ENCODE results near the gene SUCLG2. TPM values are rescaled to one million over a fixed set of nuclear protein-coding genes. Genes with fewer than 3 reads are reported as not detected.

Gene SUCLG2
- total RNA-seq, 1 experiment from 2014 or later: 41.4 TPM

DNA sequence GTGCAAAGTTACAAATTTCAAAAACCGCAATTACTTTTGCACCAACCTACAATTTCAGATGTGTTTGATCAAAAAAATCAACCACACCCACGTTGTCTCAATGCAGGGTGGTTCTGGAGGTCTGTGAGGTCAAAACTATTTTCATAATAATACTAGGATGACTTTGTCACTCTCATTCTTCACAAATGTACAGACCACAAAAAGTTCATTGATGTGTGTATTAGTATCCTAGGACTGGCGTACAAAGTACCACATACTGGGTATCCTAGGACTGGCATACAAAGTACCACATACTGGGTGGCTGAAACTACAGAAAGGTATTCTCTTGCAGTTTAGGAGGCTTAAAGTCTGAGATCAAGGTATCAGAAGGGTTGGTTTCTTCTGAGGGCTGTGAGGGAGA lies 13.0 kb downstream of the SUCLG2 start:
- no peak for DNase-seq
- no peak overlapping the region for H3K4me3 ChIP-seq (ENCODE audit: insufficient read depth, low read depth, low read length)
- no peaks in the 10 kb centered on the region for H3K27me3 ChIP-seq (ENCODE audit: control insufficient read depth, insufficient read depth, low read length)
- H3K36me3 ChIP-seq (replicated peaks; ENCODE audit: control insufficient read depth, insufficient read depth, low read length): no peaks in the 10 kb centered on the region

DNA sequence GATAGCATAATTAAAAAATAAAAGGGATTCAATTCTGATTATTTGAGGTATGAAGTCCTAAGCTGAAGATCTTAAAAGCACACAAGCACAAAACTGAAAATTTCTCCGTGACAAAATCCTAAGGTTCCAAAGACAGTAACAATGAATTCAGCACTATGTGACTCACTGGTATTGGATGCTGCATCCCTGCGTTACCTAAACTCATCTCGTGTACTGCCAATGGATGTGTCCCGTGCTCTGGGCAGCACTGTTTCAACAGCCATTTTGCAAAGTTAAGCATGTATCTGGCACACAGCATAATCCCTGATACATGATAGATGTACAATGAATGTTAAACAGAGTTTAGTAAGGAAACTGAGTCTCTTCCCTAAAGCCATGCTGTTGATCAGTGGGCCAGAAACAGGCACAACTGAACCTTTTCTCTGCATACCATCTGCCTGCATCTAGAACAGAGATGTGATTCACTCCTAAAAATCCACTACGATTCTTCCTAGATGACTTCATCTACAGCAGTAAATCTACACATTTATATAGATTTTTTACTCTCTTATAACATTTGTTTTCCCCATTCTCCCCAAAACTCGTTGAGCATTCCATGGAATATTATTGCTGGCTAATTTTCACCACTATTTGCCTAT lies 14.3 kb downstream of the SUCLG2 start:
- no peak for DNase-seq
- Histone ChIP-seq H3K36me3 (replicated peaks; ENCODE audit: control insufficient read depth, insufficient read depth, low read length) (no peaks in the 10 kb centered on the region), H3K27me3 (ENCODE audit: control insufficient read depth, insufficient read depth, low read length) (no peaks in the 10 kb centered on the region), H3K4me3 (ENCODE audit: insufficient read depth, low read depth, low read length) (no peak overlapping the region)

DNA sequence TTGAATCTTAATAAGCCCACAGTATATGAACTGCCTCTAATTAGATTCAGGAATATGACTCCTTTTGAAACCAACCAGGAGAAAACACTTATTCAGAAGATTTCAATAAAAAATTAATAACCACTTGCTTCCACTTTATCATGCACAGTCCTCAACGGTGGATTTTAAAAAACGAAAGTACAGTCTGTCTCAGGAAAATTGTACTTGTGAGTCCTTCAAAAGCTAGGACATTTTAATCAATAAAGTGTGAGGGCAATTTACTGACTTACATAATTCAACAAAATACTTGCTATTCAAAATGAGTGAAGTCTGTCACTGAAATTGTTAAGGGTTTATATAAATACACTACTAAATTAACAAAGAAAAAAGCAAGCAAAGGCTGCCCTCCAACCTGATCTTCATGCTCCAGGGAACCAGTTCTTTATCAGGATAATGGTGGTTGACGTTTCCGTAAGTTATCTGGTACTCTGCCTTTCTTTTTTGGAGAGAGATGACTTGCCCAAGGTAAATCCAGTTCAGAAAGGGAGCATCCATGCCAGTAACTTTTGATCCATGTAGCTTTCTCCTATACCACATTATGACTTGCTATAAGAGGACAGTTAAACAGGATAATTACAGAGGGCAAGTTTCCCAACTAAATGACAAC lies 17.0 kb downstream of the SUCLG2 start:
- no peak overlapping the region for H3K4me3 ChIP-seq (ENCODE audit: insufficient read depth, low read depth, low read length)
- H3K27me3 ChIP-seq (ENCODE audit: control insufficient read depth, insufficient read depth, low read length): no peaks in the 10 kb centered on the region
- no peaks in the 10 kb centered on the region for H3K36me3 ChIP-seq (replicated peaks; ENCODE audit: control insufficient read depth, insufficient read depth, low read length)
- no peak for DNase-seq

DNA sequence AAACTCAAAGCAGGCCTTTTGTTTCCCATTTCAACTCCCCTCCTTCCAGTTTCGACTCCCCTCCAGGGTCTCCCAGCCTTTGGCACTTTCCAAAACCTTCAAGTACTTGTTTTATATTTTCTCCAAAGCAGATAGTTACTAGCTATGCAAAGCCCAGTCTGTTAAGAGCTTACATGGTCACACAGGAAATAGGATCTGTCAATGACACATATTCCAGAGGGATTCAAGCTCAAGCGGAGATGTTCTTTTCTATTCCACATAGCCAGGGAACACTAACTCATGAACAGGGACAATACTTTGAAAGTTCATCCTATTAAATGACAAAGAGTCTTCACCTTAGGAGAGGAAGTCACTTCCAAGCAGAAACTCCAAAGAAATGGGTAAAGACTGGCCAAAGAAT lies 18.6 kb downstream of the SUCLG2 start:
- Histone ChIP-seq H3K4me3 (ENCODE audit: insufficient read depth, low read depth, low read length) (no peak overlapping the region), H3K36me3 (replicated peaks; ENCODE audit: control insufficient read depth, insufficient read depth, low read length) (no peaks in the 10 kb centered on the region), H3K27me3 (ENCODE audit: control insufficient read depth, insufficient read depth, low read length) (no peaks in the 10 kb centered on the region)
- DNase-seq: no peak

DNA sequence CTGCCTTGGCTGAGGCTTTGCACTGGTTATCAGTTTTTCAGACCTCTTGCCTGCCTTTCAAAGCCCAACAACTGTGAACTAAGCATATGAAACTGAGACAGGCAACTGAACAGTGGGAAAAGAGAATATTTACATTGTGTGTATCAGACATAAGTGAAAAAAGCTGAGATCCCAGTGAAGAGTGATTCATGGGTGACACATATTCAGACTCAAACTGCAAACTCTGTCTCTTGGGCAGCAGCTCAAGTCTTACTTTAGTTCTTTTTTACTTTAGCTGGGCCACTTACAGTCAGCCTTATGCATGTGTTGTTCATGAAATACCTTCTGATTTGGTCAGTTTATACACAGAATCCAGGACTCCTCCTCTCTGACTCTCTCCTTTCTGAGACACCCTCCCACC lies 19.2 kb downstream of the SUCLG2 start:
- Histone ChIP-seq H3K4me3 (ENCODE audit: insufficient read depth, low read depth, low read length) (no peak overlapping the region), H3K27me3 (ENCODE audit: control insufficient read depth, insufficient read depth, low read length) (no peaks in the 10 kb centered on the region), H3K36me3 (replicated peaks; ENCODE audit: control insufficient read depth, insufficient read depth, low read length) (no peaks in the 10 kb centered on the region)
- no peak for DNase-seq

DNA sequence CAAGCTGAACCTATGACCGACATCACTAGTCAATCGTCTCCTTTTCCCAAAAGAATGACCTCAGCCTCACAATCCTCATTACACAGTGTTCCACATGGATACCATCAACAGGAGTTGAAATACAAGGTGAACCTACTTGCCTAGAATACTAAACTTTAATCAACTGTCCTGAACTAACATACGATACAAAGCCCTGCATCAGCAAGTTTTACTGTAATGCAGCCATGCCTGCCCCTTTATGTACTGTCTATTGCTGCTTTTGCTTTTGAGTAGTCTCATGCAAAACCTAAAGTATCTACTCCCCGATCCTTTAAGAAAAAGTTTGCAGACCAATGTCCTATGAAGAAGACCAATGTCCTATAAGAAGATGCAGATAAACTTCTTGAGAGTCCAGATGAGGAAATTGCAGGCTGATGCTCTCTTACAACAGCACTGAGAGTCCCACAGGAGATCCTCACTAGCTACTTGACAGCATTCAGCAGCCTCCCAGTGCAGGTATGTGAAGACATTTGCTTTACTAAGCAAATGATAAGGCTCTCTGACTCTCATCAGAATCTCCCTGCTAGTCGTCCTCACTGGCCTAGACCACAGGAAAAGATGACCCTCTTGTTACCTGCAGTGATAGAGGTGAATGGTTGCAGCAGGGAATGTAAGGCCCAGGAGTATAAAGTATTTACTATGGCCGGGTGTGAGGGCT lies 23.6 kb downstream of the SUCLG2 start:
- H3K4me3 ChIP-seq (ENCODE audit: insufficient read depth, low read depth, low read length): no peak overlapping the region
- H3K27me3 ChIP-seq (ENCODE audit: control insufficient read depth, insufficient read depth, low read length): no peaks in the 10 kb centered on the region
- no peaks in the 10 kb centered on the region for H3K36me3 ChIP-seq (replicated peaks; ENCODE audit: control insufficient read depth, insufficient read depth, low read length)
- DNase-seq: peak; percentile 14

DNA sequence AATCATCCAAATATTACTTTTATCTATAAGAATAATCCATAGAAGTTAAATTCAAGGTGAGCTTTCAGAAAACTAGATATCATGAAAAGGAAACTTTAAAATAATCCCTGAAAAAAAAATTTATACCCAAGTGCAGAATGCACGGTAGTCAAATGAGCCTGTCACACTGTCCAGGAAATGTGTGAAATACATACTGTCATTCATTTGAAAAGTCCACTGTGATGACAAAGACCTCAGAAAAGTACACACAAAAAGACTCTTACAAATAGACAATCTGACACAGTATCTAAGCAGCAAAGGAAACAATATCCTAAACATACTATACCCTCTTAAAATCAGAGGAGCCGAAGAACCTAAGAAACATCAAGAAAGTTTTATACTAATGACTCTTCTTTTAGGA lies 29.7 kb downstream of the SUCLG2 start:
- Histone ChIP-seq H3K4me3 (ENCODE audit: insufficient read depth, low read depth, low read length) (no peak overlapping the region), H3K27me3 (ENCODE audit: control insufficient read depth, insufficient read depth, low read length) (no peaks in the 10 kb centered on the region), H3K36me3 (replicated peaks; ENCODE audit: control insufficient read depth, insufficient read depth, low read length) (no peaks in the 10 kb centered on the region)
- DNase-seq: no peak

DNA sequence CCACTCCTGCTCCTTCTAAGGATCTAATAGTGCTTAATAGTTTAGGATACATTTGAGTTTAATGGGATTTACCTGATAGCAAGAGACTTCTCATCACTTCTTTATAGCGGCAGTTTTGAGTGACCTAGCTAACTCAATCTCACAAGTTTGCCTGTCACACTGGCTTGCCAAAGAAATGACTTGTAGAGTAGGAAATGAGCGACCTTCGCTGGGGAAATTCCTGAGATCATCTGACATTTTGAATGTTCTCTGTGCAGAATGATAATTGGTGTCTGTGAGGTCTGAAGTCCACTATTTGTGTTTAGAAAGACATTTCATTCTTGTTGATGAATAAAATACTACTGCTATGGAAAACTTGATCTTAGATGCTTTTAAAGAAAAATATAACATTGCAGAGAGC lies 30.3 kb downstream of the SUCLG2 start:
- DNase-seq: no peak
- Histone ChIP-seq H3K4me3 (ENCODE audit: insufficient read depth, low read depth, low read length) (no peak overlapping the region), H3K36me3 (replicated peaks; ENCODE audit: control insufficient read depth, insufficient read depth, low read length) (no peaks in the 10 kb centered on the region)

DNA sequence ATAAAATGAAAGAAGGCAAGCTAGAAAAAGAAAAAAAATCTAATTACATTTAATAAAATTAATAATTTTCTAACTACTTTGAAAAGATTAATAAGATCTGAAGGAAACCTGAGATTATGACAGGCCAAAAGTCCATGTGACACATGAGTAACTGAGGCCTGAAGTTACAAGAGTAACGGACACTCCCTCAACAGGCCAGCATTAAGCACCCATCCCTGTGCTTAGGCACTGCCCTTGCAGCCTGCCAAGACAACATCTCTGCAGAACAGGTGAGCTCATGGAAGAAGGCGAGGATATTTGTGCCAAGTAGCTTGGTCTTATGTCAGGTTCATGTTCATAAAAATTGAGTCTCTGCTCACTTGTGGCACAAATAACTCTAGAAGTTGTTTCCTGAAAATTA lies 31.8 kb downstream of the SUCLG2 start:
- no peak for DNase-seq
- no peak overlapping the region for H3K4me3 ChIP-seq (ENCODE audit: insufficient read depth, low read depth, low read length)

More for the DNA sequence above, 30.3 kb downstream of the SUCLG2 start:
- no peaks in the 10 kb centered on the region for H3K27me3 ChIP-seq (ENCODE audit: control insufficient read depth, insufficient read depth, low read length)

DNA sequence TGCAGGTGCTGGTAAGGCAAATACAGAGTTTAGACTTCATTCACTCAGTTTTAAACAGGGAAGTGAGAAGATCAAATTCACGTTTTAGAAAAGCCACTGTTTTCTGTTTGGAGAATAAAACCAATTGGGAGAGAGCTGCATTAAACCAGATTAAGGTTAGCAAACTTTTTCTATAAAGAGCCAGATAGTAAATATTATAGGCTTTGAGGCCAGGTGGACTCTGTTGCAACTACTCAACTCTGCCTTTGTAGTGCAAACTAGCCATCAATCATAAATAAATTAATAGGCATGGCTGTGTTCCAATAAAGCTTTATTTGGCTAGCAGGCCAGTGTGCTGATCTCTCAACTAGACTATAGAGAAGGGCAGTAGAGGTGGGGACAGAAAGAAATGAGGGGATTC lies 33.5 kb downstream of the SUCLG2 start:
- DNase-seq: no peak
- Histone ChIP-seq H3K36me3 (replicated peaks; ENCODE audit: control insufficient read depth, insufficient read depth, low read length) (no peaks in the 10 kb centered on the region), H3K4me3 (ENCODE audit: insufficient read depth, low read depth, low read length) (no peak overlapping the region), H3K27me3 (ENCODE audit: control insufficient read depth, insufficient read depth, low read length) (no peaks in the 10 kb centered on the region)

More for the DNA sequence above, 31.8 kb downstream of the SUCLG2 start:
- Histone ChIP-seq H3K36me3 (replicated peaks; ENCODE audit: control insufficient read depth, insufficient read depth, low read length) (no peaks in the 10 kb centered on the region), H3K27me3 (ENCODE audit: control insufficient read depth, insufficient read depth, low read length) (no peaks in the 10 kb centered on the region)

DNA sequence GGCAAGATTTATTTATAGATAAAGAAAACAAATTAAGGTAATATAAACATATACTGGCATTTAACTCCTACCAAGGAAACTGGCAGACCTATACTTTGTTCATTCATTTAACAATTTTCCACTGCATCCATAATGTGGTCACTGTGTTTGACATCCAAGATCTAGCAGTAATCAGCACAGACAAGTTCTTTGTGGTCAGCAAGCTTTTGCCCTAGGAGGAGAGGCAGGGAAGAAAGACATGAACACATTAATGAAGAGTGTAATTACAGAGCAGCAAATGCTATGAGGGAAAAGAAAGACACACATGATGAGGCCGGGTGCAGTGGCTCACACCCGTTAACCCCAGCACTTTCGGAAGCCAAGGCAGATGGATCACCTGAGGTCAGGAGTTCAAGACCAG lies 34.4 kb downstream of the SUCLG2 start:
- Histone ChIP-seq H3K4me3 (ENCODE audit: insufficient read depth, low read depth, low read length) (no peak overlapping the region), H3K36me3 (replicated peaks; ENCODE audit: control insufficient read depth, insufficient read depth, low read length) (no peaks in the 10 kb centered on the region), H3K27me3 (ENCODE audit: control insufficient read depth, insufficient read depth, low read length) (no peaks in the 10 kb centered on the region)
- DNase-seq: no peak

DNA sequence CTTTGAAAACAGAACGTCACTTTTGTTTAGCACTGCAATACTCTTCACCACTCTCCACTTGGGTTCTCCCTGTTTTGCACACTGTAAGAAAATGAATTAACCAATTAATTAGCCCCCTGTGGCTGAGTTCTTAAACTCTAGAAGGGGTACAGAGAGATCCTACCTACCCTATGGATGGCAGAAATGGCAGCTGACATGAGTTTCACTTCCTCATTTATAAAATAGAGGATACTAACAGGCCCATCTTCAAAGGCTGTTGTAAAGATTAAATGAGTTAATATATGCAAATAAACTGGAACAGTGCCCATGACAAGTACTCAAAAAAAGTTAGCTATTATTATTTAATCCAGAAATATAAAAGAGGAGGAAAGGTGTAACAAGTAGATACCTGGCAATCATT lies 36.9 kb downstream of the SUCLG2 start:
- H3K36me3 ChIP-seq (replicated peaks; ENCODE audit: control insufficient read depth, insufficient read depth, low read length): no peaks in the 10 kb centered on the region
- DNase-seq: no peak

DNA sequence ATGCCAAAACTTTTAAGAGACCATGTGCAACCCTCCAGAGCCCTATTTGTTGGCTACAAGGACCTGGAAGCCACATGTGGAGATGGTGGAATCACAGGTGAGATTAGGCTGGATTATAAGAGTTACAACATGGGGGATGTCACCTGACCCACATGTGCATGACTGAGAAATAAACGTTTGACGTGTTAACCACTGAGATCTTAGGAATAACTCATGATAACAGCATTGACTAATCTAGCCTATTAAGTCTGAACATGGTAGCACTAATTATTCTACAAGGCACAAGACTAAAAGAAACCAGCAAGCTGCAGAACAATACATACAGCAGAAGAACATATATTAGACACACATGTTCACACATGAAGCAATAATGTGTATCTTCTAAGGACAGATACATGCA lies 38.4 kb downstream of the SUCLG2 start:
- H3K36me3 ChIP-seq (replicated peaks; ENCODE audit: control insufficient read depth, insufficient read depth, low read length): no peaks in the 10 kb centered on the region
- DNase-seq: no peak
- H3K27me3 ChIP-seq (ENCODE audit: control insufficient read depth, insufficient read depth, low read length): no peaks in the 10 kb centered on the region
- no peak overlapping the region for H3K4me3 ChIP-seq (ENCODE audit: insufficient read depth, low read depth, low read length)

More for the DNA sequence above, 36.9 kb downstream of the SUCLG2 start:
- Histone ChIP-seq H3K27me3 (ENCODE audit: control insufficient read depth, insufficient read depth, low read length) (no peaks in the 10 kb centered on the region), H3K4me3 (ENCODE audit: insufficient read depth, low read depth, low read length) (no peak overlapping the region)

DNA sequence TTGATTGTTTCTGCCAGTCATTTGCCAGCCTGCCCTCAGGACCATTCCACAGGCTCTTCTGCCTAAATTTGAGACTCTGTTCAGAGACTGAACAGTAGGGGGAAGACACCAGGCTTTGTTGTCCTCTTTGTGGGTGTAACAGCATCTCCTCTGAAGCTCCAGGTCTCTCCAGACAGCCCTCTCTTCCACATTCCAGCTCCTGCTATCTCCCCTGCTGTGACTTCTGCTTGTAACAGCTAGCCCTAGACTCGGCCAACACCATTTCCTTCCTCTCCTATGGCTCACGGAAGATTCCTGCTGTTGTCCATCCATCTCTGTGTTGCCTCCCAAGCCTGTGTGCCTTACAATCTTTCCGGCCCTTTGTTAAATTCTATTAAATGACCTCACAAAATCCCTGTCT lies 40.2 kb downstream of the SUCLG2 start:
- H3K36me3 ChIP-seq (replicated peaks; ENCODE audit: control insufficient read depth, insufficient read depth, low read length): no peaks in the 10 kb centered on the region
- no peak overlapping the region for H3K4me3 ChIP-seq (ENCODE audit: insufficient read depth, low read depth, low read length)
- peak; percentile 13 for DNase-seq
- H3K27me3 ChIP-seq (ENCODE audit: control insufficient read depth, insufficient read depth, low read length): no peaks in the 10 kb centered on the region

DNA sequence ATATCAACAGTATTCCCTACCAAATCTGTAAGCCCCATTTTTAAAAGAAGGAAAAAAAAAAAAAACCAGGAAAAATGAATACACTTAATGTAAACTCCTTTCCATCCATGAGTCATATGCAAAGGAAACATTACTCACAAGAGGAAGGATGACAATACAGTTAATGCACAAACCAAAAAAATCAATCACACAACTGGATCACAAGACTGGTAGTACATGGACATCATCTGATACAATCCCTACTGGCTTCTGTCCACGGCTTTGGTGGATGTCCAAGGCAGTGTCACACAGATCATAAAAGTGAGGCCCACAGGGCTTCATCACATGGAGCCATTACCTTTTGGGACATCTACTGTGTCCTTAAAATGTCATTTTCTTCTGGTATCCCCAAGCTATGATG lies 44.0 kb downstream of the SUCLG2 start:
- no peaks in the 10 kb centered on the region for H3K27me3 ChIP-seq (ENCODE audit: control insufficient read depth, insufficient read depth, low read length)
- no peaks in the 10 kb centered on the region; the same call in 1 of the 2 replicates for H3K36me3 ChIP-seq (replicated peaks; ENCODE audit: control insufficient read depth, insufficient read depth, low read length)

More for the DNA sequence above, 44.0 kb downstream of the SUCLG2 start:
- no peak overlapping the region for H3K4me3 ChIP-seq (ENCODE audit: insufficient read depth, low read depth, low read length)
- DNase-seq: no peak
